Measurements from ENCODE around the gene RAD50.

The RAD50 gene

DNA sequence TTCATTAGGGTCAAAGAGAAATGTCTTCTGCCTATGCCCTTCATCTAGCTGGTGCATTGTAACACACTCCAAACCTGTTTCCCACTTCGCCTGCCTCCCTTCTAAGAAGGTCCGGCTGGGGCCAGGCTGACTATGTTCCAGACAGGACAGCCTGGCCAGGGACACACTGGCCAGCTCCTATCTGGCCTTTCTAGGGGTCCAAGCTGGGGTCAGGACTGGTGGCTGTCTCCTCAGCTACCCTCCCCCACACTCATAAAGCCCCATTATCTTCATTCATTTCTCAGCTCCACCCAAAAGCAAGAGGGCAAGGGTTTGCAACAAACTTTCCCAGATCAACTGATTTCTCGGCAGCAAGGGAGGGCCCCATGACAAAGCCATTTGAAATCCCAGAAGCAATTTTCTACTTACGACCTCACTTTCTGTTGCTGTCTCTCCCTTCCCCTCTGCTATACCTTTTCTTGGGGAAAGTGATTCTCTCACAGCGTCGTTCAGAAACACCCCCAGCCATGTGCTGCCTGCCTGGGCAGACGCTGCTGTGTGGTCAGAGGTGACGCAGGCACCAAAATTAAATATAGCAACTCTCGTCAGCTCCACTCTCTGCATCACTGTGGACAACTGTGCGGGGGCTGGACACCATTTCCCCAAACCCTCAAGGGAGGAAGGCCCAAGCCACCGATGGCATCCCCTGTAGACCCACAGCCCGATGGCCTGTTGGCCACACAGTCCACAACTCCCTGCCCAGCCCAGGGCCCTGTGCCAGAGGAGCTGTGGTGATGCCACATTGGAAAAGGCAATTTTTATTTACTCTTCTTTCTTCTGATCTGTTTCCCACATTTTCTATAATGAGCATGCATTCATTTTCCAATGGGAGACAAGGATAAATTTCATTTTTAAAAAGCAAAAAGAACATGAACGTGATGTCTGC lies 107.3 kb downstream of the RAD50 start:
- H3K4me3 ChIP-seq (ENCODE audit: low read depth, low read length): no peak overlapping the region
- TF ChIP-seq, protein P1, sequence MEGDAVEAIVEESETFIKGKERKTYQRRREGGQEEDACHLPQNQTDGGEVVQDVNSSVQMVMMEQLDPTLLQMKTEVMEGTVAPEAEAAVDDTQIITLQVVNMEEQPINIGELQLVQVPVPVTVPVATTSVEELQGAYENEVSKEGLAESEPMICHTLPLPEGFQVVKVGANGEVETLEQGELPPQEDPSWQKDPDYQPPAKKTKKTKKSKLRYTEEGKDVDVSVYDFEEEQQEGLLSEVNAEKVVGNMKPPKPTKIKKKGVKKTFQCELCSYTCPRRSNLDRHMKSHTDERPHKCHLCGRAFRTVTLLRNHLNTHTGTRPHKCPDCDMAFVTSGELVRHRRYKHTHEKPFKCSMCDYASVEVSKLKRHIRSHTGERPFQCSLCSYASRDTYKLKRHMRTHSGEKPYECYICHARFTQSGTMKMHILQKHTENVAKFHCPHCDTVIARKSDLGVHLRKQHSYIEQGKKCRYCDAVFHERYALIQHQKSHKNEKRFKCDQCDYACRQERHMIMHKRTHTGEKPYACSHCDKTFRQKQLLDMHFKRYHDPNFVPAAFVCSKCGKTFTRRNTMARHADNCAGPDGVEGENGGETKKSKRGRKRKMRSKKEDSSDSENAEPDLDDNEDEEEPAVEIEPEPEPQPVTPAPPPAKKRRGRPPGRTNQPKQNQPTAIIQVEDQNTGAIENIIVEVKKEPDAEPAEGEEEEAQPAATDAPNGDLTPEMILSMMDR (IDR thresholded peaks at IDR 0.05; ENCODE audit: low read depth, low read length): no peak

DNA sequence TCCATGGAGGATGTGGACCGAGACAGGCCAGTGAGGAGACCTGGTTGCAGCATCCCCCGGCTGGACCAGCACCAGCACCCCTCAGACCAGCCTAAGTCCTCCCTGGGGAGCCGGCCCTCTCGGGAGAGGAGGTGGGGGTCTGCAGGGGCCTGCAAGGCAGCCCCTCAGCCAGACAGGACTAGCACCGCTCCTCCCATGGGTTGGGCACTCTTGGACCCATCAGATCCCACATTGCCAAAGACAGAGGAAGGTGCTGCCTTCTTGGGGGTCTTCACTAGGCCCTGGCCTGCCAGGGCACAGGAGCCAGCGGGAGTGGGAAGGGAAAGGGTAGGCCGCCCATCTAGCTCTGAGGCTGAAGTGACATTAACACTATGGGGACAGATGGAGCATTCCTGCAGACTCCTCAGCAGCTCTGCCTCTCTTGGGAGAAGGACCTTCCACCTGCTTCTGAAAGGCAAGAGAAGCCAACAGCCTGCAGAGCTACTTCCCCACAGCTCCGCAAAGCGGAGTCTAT lies 108.0 kb downstream of the RAD50 start:
- H3K4me3 ChIP-seq (ENCODE audit: low read depth, low read length): no peak overlapping the region
- TF ChIP-seq, protein P1 (IDR thresholded peaks at IDR 0.05; ENCODE audit: low read depth, low read length): no peak

DNA sequence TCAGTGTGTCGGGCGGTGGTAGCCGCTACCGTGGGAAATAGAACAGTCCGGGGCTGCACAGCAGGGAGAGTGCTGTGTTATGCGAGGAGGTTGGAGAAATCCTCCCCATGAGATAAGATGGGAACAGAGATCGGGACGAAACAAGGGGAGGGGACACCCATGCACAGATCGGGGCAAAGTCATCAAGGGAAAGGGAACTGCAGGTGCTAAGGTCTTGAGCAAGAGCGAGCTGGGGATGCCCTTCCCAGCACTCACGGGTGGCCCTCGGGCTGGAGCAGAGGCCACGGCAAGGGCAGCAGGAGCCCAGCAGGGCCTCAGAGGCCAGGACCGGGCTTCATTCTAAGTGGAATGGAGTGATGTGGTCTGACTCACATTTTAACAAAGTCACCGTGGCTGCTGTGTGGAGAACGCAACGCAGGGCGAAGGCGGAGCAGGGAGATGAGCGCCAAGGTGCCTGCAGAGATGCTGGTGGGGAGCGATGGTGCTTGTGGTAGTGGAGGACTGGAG lies 108.8 kb downstream of the RAD50 start:
- TF ChIP-seq, protein P1 (IDR thresholded peaks at IDR 0.05; ENCODE audit: low read depth, low read length): no peak
- no peak overlapping the region for H3K4me3 ChIP-seq (ENCODE audit: low read depth, low read length)

DNA sequence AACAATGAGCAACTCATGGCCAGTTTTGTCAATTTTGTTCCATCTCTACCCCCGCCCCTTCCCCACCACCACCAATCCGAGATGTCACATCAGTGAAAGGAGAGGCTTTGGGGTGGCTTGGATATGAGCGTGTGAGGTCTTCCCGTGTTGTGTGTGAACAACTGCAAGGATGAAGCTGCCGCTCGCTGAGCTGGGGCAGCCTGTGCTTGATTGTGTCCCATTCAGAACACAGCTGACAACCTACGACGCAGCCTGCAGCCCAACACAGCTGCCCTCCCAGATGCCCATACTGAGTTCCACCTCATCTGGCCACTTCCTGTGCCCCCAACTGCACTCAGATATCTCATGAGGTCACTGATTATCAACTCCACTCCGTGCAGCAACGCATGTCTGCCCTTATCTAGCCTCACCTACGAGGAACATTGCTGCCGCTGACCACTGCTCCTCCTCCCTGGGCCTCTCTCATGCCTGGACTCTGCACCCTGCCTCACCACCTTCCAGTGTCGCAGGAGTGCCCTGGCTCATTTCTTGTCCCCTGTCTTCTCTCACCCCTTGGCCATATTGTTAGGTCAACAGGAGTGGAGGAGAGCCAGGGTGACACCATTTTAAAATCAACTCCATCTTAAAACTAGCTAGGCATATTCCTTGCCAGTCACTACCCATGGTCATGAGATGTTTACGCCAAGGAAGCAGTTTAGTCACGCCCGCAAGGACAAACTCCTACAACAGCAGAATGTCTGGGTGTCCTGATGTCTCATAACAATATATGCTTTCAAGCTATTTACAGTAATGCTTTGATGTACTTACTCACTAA lies 109.7 kb downstream of the RAD50 start:
- TF ChIP-seq, protein P1 (IDR thresholded peaks at IDR 0.05; ENCODE audit: low read depth, low read length): no peak
- no peak overlapping the region for H3K4me3 ChIP-seq (ENCODE audit: low read depth, low read length)

DNA sequence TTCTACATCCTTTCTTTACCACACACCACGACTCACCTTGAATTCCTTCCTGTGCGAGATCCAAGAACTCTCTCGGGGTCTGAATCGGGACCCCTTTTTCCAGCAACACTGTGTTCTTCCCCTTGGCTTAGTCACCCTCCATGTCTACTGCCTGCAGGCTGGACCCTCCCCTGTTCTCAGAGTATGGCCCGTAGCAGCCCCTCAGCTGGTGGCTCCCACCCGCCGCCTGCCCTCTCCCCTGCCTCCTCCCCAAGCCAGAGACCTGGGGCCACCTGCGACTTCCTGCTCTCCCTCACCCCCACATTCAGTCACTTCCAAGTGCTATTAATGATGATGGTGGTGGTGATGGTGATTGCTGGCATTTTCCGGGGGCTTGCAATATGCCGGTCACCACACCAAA lies 110.5 kb downstream of the RAD50 start:
- TF ChIP-seq, protein P1 (IDR thresholded peaks at IDR 0.05; ENCODE audit: low read depth, low read length): no peak

DNA sequence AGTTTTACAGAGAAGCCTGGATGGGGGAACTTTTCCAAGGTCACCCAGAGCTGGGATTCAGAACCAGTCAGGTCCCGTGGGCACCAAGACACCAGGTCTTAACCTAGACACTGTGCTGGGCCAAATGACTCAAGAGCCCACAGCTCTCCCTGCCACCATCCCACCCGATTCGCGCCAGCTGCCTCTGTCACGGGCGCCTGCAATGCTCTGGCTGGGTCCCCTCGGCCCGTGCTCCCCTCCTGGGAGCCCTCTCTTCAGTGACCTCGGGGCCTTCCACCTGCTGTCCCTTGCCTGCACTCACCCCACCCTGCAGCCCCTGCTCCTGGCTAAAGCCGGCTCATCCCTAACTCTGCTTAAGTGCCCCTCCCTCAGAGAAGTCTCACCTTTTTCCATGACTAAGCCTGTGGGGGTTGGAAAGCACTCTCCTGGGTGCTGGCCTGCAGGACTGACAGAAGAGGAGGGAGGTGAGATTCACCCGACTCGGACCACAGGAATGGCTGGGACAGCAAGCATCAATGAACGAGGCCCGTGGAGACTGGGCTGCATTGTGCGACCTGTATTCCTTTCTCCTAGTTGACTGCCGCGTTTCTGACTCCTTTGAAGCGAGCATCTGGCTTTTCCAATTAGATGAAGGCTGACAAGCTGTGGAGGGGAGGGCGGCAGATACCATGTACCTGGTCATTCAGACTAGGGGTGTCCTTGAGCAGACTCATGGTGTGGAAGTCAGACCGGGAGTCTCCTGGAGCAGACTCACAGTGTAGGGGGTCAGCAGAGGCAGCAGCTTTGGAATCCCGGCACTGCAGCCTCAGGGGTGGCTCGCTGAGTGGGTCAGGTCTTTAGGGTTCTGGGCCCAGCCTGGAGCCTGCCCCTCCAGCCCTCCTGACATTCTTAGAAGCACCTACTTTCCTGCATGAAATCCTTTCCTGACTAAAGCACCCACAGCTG lies 111.3 kb downstream of the RAD50 start:
- TF ChIP-seq, protein P1 (IDR thresholded peaks at IDR 0.05; ENCODE audit: low read depth, low read length): no peak

More for the DNA sequence above, 110.5 kb downstream of the RAD50 start:
- H3K4me3 ChIP-seq (ENCODE audit: low read depth, low read length): no peak overlapping the region

More for the DNA sequence above, 111.3 kb downstream of the RAD50 start:
- no peak overlapping the region for H3K4me3 ChIP-seq (ENCODE audit: low read depth, low read length)

All from WI38 (cell line).